ENCODE data around the gene MNAT1.

GRCh38 chr14:61003571-61003970 lies 269.0 kb downstream of the MNAT1 start:
- TF ChIP-seq EP300 (IDR thresholded peaks at IDR 0.05), result no peak
- no peak for TF ChIP-seq POLR2A (IDR thresholded peaks at IDR 0.05)

Measured in tibial nerve (tissue), 3 donors.